ENCODE data around the gene APP.

The APP gene

DNA sequence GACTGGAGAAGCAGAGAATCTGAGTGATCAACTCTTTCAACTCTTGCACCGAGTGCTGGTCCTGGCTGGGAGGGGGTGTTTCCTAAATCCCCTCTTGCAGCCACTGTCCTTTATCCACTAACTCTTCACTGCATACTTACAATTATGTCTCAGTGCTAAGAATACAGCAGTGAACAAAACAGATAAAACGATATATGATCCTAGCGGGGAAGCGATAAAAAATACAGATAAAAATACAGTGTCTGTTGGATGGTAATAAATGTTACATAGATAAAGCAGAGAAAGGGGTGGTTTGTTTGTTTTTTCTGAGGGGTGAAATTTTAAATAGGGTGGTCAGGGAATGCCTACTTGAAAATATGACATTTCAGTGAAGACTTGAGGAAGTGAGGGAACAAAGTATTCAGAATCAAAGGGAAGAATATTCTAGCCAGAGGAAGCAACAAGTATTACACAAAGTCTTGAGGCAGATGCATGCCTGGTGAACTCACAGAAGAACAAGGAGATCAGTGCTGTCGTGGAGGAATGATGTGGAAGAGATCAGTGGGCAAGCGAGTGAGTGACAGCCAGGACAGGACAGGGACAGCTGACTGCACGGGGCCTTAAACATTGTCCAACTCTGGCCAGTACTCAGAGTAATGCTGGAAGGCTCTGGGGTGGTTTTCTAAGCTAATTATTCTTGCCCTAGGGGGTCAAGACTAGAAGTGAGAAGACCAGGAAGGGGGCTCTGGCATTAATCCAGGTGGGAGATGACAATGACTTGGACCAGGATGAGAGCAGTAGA, 110.0 kb downstream of the APP start:
- TF ChIP-seq, protein P1, sequence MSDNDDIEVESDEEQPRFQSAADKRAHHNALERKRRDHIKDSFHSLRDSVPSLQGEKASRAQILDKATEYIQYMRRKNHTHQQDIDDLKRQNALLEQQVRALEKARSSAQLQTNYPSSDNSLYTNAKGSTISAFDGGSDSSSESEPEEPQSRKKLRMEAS (IDR thresholded peaks at IDR 0.05), result no peak
- TF ChIP-seq TCF12 (IDR thresholded peaks at IDR 0.05; ENCODE audit: low read depth) (no peak), RAD21 (IDR thresholded peaks at IDR 0.05; ENCODE audit: low read depth) (no peak), EGR1 (IDR thresholded peaks at IDR 0.05) (no peak), FOXM1 (IDR thresholded peaks at IDR 0.05; ENCODE audit: borderline replicate concordance, low read depth) (no peak), NFIC (IDR thresholded peaks at IDR 0.05) (no peak), TEAD4 (IDR thresholded peaks at IDR 0.05) (no peak)
- TF ChIP-seq, protein P2, sequence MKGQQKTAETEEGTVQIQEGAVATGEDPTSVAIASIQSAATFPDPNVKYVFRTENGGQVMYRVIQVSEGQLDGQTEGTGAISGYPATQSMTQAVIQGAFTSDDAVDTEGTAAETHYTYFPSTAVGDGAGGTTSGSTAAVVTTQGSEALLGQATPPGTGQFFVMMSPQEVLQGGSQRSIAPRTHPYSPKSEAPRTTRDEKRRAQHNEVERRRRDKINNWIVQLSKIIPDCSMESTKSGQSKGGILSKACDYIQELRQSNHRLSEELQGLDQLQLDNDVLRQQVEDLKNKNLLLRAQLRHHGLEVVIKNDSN (IDR thresholded peaks at IDR 0.05), result no peak

DNA sequence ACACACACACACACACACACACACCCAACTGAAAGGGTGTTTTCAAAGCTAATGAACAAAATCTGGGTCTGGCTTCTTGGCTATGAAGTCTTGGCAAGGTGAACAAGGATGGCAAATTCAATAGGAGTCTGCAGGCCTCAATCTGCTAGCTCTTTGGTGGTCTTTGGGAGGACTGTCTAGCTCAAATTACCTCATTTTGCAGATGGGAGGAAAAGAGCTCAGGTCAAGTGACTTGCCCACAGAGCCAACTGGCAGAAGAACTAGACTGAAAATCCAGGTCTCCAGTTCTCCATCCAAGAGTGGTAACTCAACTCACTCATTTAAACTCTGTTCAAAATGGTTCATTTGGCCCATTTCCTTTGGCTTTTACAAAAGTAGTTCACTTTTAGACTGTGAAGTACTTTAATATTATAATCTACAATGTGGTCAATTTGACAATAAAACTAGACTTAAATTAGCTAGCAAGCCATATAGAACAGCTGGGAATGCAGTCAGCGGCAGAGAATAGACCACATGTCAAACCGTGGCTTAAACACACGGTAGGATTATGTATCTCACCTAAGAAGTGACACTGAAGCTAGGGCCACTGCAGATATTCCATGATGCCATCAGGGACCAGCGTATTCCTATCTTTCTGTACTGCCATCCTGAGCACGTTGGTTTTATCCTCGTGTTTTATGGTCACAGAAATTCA, 112.9 kb downstream of the APP start:
- TF ChIP-seq, protein P1 (IDR thresholded peaks at IDR 0.05), result no peak
- TF ChIP-seq YY1 (IDR thresholded peaks at IDR 0.05; ENCODE audit: low read depth) (no peak), TEAD4 (IDR thresholded peaks at IDR 0.05) (no peak), CEBPB (IDR thresholded peaks at IDR 0.05) (no peak), ZBTB7A (IDR thresholded peaks at IDR 0.05; ENCODE audit: low read depth) (no peak), RAD21 (IDR thresholded peaks at IDR 0.05; ENCODE audit: low read depth) (no peak), TCF12 (IDR thresholded peaks at IDR 0.05; ENCODE audit: low read depth) (no peak), NFIC (IDR thresholded peaks at IDR 0.05) (no peak), EGR1 (IDR thresholded peaks at IDR 0.05) (no peak)
- TF ChIP-seq, protein P3, sequence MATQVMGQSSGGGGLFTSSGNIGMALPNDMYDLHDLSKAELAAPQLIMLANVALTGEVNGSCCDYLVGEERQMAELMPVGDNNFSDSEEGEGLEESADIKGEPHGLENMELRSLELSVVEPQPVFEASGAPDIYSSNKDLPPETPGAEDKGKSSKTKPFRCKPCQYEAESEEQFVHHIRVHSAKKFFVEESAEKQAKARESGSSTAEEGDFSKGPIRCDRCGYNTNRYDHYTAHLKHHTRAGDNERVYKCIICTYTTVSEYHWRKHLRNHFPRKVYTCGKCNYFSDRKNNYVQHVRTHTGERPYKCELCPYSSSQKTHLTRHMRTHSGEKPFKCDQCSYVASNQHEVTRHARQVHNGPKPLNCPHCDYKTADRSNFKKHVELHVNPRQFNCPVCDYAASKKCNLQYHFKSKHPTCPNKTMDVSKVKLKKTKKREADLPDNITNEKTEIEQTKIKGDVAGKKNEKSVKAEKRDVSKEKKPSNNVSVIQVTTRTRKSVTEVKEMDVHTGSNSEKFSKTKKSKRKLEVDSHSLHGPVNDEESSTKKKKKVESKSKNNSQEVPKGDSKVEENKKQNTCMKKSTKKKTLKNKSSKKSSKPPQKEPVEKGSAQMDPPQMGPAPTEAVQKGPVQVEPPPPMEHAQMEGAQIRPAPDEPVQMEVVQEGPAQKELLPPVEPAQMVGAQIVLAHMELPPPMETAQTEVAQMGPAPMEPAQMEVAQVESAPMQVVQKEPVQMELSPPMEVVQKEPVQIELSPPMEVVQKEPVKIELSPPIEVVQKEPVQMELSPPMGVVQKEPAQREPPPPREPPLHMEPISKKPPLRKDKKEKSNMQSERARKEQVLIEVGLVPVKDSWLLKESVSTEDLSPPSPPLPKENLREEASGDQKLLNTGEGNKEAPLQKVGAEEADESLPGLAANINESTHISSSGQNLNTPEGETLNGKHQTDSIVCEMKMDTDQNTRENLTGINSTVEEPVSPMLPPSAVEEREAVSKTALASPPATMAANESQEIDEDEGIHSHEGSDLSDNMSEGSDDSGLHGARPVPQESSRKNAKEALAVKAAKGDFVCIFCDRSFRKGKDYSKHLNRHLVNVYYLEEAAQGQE (IDR thresholded peaks at IDR 0.05; ENCODE audit: low read depth), result no peak

DNA sequence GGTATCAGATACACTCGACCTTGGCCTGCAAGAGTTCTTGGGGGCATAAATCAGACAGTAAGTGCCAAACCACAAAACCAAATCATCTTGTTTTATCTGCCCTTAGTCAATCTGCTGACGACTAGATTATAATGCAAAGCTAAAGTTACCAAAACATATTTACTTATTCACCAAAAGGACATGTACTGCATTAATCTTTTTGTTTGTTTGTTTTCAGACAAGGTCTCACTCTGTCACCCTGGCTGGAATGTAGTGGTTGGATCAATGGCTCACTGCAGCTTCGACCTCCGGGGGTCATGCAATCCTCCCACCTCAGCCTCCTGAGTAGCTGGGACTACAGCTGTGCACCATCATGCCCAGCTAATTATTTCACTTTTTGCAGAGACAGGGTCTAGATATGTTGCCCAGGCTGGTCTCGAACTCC, 114.7 kb downstream of the APP start:
- TF ChIP-seq, protein P1 (IDR thresholded peaks at IDR 0.05), result no peak
- TF ChIP-seq CEBPB (IDR thresholded peaks at IDR 0.05) (no peak), FOXM1 (IDR thresholded peaks at IDR 0.05; ENCODE audit: borderline replicate concordance, low read depth) (no peak), NFIC (IDR thresholded peaks at IDR 0.05) (no peak), TCF12 (IDR thresholded peaks at IDR 0.05; ENCODE audit: low read depth) (no peak), YY1 (IDR thresholded peaks at IDR 0.05; ENCODE audit: low read depth) (no peak), ZBTB7A (IDR thresholded peaks at IDR 0.05; ENCODE audit: low read depth) (no peak), EGR1 (IDR thresholded peaks at IDR 0.05) (no peak)
- TF ChIP-seq, protein P3 (IDR thresholded peaks at IDR 0.05; ENCODE audit: low read depth), result no peak
- TF ChIP-seq, protein P2 (IDR thresholded peaks at IDR 0.05), result no peak

DNA sequence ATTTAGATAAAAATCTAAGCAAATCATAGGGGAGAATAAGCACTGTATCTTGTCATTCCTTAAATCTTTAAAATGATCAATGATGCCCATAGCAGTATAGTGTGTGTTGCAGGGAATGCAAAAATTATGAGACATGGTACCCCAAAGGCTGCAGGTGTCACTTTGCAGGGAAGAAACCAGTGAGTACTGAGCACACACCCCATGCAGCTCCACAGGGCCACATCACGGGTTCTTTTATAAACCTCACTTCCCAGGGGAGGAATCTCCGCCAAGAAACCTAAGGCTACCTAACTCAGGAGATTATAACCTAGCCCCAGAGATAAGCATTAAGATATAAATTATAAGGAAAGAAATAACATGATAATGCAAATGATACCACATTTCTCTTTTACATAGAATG, 115.6 kb downstream of the APP start:
- TF ChIP-seq FOXM1 (IDR thresholded peaks at IDR 0.05; ENCODE audit: borderline replicate concordance, low read depth) (no peak), NFIC (IDR thresholded peaks at IDR 0.05) (no peak), YY1 (IDR thresholded peaks at IDR 0.05; ENCODE audit: low read depth) (no peak), RAD21 (IDR thresholded peaks at IDR 0.05; ENCODE audit: low read depth) (no peak), EGR1 (IDR thresholded peaks at IDR 0.05) (no peak), ZBTB7A (IDR thresholded peaks at IDR 0.05; ENCODE audit: low read depth) (no peak)

DNA sequence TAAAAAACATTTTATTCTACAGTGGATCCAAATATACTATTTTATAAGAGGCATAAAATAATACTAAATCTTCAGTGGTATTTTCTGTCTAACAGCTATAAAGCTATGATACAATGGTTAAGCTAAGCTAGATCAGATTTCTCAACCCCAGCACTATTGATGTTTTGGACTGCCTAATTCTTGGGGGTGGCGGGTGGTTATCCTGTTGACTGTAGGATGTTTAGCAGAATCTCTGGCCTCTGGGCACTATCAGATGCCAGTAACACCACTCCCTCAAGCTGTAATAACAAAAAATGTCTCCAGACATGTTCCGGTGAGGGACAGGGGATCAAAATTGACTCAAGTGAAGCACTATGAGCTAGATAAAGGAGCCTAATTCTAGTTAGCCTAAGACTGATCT, 118.5 kb downstream of the APP start:
- TF ChIP-seq, protein P1 (IDR thresholded peaks at IDR 0.05), result no peak
- TF ChIP-seq, protein P2 (IDR thresholded peaks at IDR 0.05), result no peak
- no peak for TF ChIP-seq EGR1 (IDR thresholded peaks at IDR 0.05)
- TF ChIP-seq, protein P3 (IDR thresholded peaks at IDR 0.05; ENCODE audit: low read depth), result no peak
- TF ChIP-seq CEBPB (IDR thresholded peaks at IDR 0.05), result no peak
- no peak for TF ChIP-seq TAF1 (IDR thresholded peaks at IDR 0.05; ENCODE audit: low read depth)
- no peak for TF ChIP-seq CREB1 (IDR thresholded peaks at IDR 0.05; ENCODE audit: low read depth)
- TF ChIP-seq TCF12 (IDR thresholded peaks at IDR 0.05; ENCODE audit: low read depth), result no peak
- TF ChIP-seq YY1 (IDR thresholded peaks at IDR 0.05; ENCODE audit: low read depth), result no peak
- TF ChIP-seq EP300 (IDR thresholded peaks at IDR 0.05; ENCODE audit: borderline replicate concordance), result no peak
- no peak for TF ChIP-seq ZBTB7A (IDR thresholded peaks at IDR 0.05; ENCODE audit: low read depth)
- TF ChIP-seq TEAD4 (IDR thresholded peaks at IDR 0.05), result no peak
- no peak for TF ChIP-seq FOXM1 (IDR thresholded peaks at IDR 0.05; ENCODE audit: borderline replicate concordance, low read depth)
- no peak for TF ChIP-seq RAD21 (IDR thresholded peaks at IDR 0.05; ENCODE audit: low read depth)
- TF ChIP-seq NFIC (IDR thresholded peaks at IDR 0.05), result no peak

Data from Ishikawa (cell line).